Stimulated activated CD4-positive, alpha-beta T cell treated with anti-CD3 and anti-CD28 coated beads, Interleukin-4, amount 100 ng/mL, for 24 hours (primary cell): Measurements from ENCODE around the gene EPHB1.
"Not testable (repeated sequence)": the region's sequence is repeated elsewhere in the genome, so short reads cannot be mapped to it uniquely, and the experiment has no call there.

Experiments used
- DNase-seq: peaks from one replicate; pipeline ENCODE4 v3.0.0-alpha.2; 2020

The EPHB1 gene

GRCh38 chr3:135056733-135057310 is 261.8 kb downstream of the EPHB1 start:
- DNase-seq = no peak

- no peak for DNase-seq
Observed at GRCh38 chr3:135057996-135058395, 262.9 kb downstream of the EPHB1 start.

GRCh38 chr3:135059580-135059979 is 264.5 kb downstream of the EPHB1 start:
- no peak for DNase-seq

- not testable (repeated sequence) for DNase-seq
Observed at GRCh38 chr3:135066844-135067727, 272.0 kb downstream of the EPHB1 start.

- no peak for DNase-seq
Observed at GRCh38 chr3:135068011-135068410, 273.0 kb downstream of the EPHB1 start.

- no peak for DNase-seq
Observed at GRCh38 chr3:135069406-135069805, 274.3 kb downstream of the EPHB1 start.

- DNase-seq = no peak
Observed at GRCh38 chr3:135071483-135071882, 276.4 kb downstream of the EPHB1 start.

- no peak for DNase-seq
Observed at GRCh38 chr3:135072431-135072830, 277.4 kb downstream of the EPHB1 start.

- DNase-seq = no peak
Observed at GRCh38 chr3:135075157-135075556, 280.1 kb downstream of the EPHB1 start.

GRCh38 chr3:135076341-135076740 is 281.3 kb downstream of the EPHB1 start:
- no peak for DNase-seq

GRCh38 chr3:135077186-135077585 is 282.1 kb downstream of the EPHB1 start:
- no peak for DNase-seq

GRCh38 chr3:135078283-135078682 is 283.2 kb downstream of the EPHB1 start:
- no peak for DNase-seq

GRCh38 chr3:135079095-135079494 is 284.0 kb downstream of the EPHB1 start:
- DNase-seq = no peak

GRCh38 chr3:135081451-135081850 is 286.4 kb downstream of the EPHB1 start:
- DNase-seq = no peak

- DNase-seq = no peak
Observed at GRCh38 chr3:135081856-135082434, 286.9 kb downstream of the EPHB1 start.

GRCh38 chr3:135082706-135083105 is 287.6 kb downstream of the EPHB1 start:
- DNase-seq = no peak

- no peak for DNase-seq
Observed at GRCh38 chr3:135083179-135083578, 288.1 kb downstream of the EPHB1 start.

- DNase-seq = no peak
Observed at GRCh38 chr3:135083756-135084155, 288.7 kb downstream of the EPHB1 start.

GRCh38 chr3:135084405-135084804 is 289.3 kb downstream of the EPHB1 start:
- no peak for DNase-seq

- DNase-seq = no peak
Observed at GRCh38 chr3:135084976-135085375, 289.9 kb downstream of the EPHB1 start.

GRCh38 chr3:135085652-135086436 is 290.8 kb downstream of the EPHB1 start:
- DNase-seq = no peak

- no peak for DNase-seq
Observed at GRCh38 chr3:135087782-135088181, 292.7 kb downstream of the EPHB1 start.

- DNase-seq = no peak
Observed at GRCh38 chr3:135089451-135089850, 294.4 kb downstream of the EPHB1 start.
